Endothelial cell of umbilical vein (primary cell): Measurements from ENCODE around the gene ZNF79. TPM values are rescaled to one million over a fixed set of nuclear protein-coding genes. Genes with fewer than 3 reads are reported as not detected.

Experiments used
- BruUV-seq: library from RNA; stranded (reverse); fragments of 400-500 nt; replicated peaks from 2 replicates; lab custom pipeline; 2021; lab: Mats Ljungman, UMichigan
- CTCF ChIA-PET: fragments of 300-600, 350-600 bp; sonication (Branson Sonifier 250); formaldehyde crosslinking; loops from one replicate; lab custom pipeline; 2021; ENCODE audit warnings: antibody characterized with exemption, inconsistent platforms; lab: Charles Lee
- POLR2A ChIA-PET: fragments of 300-600, 350-600 bp; sonication (Branson Sonifier 250); formaldehyde crosslinking; loops from one replicate; lab custom pipeline; 2021; ENCODE audit warnings: antibody characterized with exemption, inconsistent platforms; lab: Charles Lee
- DNase-seq: peaks from one replicate; pipeline ENCODE4 v3.0.0-alpha.2; 2011; ENCODE audit warnings: low read depth, low spot score
- FAIRE-seq: peaks from 2 replicates; lab custom pipeline; 2011; peaks lifted over from hg19 to GRCh38; lab: Jason Lieb, UNC
- H2AFZ ChIP-seq: 2 replicates; pipeline ENCODE4 v1.6.0; 2012; ENCODE audit warnings: low read depth, low read length, control low read depth, inconsistent platforms
- H3K27ac ChIP-seq: 2 replicates; pipeline ENCODE4 v1.5.1; 2011; ENCODE audit warnings: low read depth, mild to moderate bottlenecking, control low read depth, low read length, moderate library complexity; ENCODE audit not compliant: insufficient read depth
- H3K27me3 ChIP-seq, 2 experiments: 2 replicates each; pipeline versions ENCODE4 v1.6.0 to v1.6.1; 2011; ENCODE audit warnings: low read length in 2 of 2, mixed read lengths in 1 of 2; ENCODE audit not compliant: control insufficient read depth in 2 of 2, insufficient read depth in 2 of 2
- H3K36me3 ChIP-seq, 2 experiments: 2 replicates in 1 of 2; 3 replicates in 1 of 2; pipeline ENCODE4 v1.5.1; 2011; ENCODE audit warnings: low read length in 2 of 2, mild to moderate bottlenecking in 1 of 2, moderate library complexity in 1 of 2; ENCODE audit not compliant: control insufficient read depth in 2 of 2, insufficient read depth in 2 of 2; ENCODE audit errors: extremely low read depth in 1 of 2
- H3K4me1 ChIP-seq: 3 replicates; pipeline ENCODE4 v1.5.1; 2011; ENCODE audit warnings: mild to moderate bottlenecking, low read length; ENCODE audit not compliant: control insufficient read depth, insufficient read depth; ENCODE audit errors: extremely low read depth
- H3K4me2 ChIP-seq: 2 replicates; pipeline ENCODE4 v1.6.1; 2011; ENCODE audit warnings: low read length, control low read depth, mixed read lengths; ENCODE audit not compliant: insufficient read depth
- H3K4me3 ChIP-seq, 3 experiments: fragments of 200-600 bp in 1 of 3; sonication (generic), shearing (Covaris generic) in 1 of 3; replicated peaks in 1 of 3; 2 replicates each; pipeline ENCODE4 v1.5.1; 2011 to 2016; ENCODE audit warnings: control low read depth in 3 of 3, low read length in 3 of 3, mild to moderate bottlenecking in 2 of 3, inconsistent platforms in 1 of 3, low read depth in 1 of 3, moderate library complexity in 1 of 3; ENCODE audit not compliant: insufficient read depth in 1 of 3
- H3K79me2 ChIP-seq: 2 replicates; pipeline ENCODE4 v1.6.0; 2012; ENCODE audit warnings: low read length, inconsistent platforms; ENCODE audit not compliant: control insufficient read depth, insufficient read depth
- H3K9ac ChIP-seq: replicated peaks from 2 replicates; pipeline ENCODE3; 2011; ENCODE audit warnings: low read length, control low read depth; ENCODE audit not compliant: insufficient read depth; ENCODE audit errors: extremely low read depth
- H3K9me1 ChIP-seq: replicated peaks from 3 replicates; pipeline ENCODE4 v1.6.0; 2011; ENCODE audit warnings: mild to moderate bottlenecking, low read length; ENCODE audit not compliant: control insufficient read depth, insufficient read depth; ENCODE audit errors: extremely low read depth
- H3K9me3 ChIP-seq: replicated peaks from 2 replicates; pipeline ENCODE4 v1.5.1; 2012; ENCODE audit warnings: low read length, inconsistent platforms; ENCODE audit not compliant: control insufficient read depth, insufficient read depth
- H4K20me1 ChIP-seq: replicated peaks from 2 replicates; pipeline ENCODE3; 2011; ENCODE audit warnings: mild to moderate bottlenecking, low read length; ENCODE audit not compliant: control insufficient read depth, insufficient read depth; ENCODE audit errors: extremely low read depth
- EZH2 ChIP-seq: IDR thresholded peaks from 2 replicates; pipeline ENCODE4 v1.6.1; 2012; ENCODE audit warnings: borderline replicate concordance, low read depth, mild to moderate bottlenecking, moderate library complexity, low read length, inconsistent platforms; ENCODE audit not compliant: severe bottlenecking
- FOS ChIP-seq: IDR thresholded peaks from 2 replicates; pipeline ENCODE4 v1.6.1; 2011; ENCODE audit warnings: mild to moderate bottlenecking, low read length, moderate library complexity, borderline replicate concordance; ENCODE audit not compliant: insufficient read depth
- GATA2 ChIP-seq: IDR thresholded peaks from 2 replicates; pipeline ENCODE4 v1.7.0; 2011; ENCODE audit warnings: low read depth, mild to moderate bottlenecking, moderate library complexity, mixed read lengths, low read length; ENCODE audit not compliant: insufficient read length, insufficient read depth
- JUN ChIP-seq: IDR thresholded peaks from 2 replicates; pipeline ENCODE4 v1.6.1; 2011; ENCODE audit warnings: borderline replicate concordance, low read depth; ENCODE audit not compliant: insufficient read length, insufficient read depth
- MYC ChIP-seq: IDR thresholded peaks from one replicate; pipeline ENCODE4 v1.6.1; 2011; ENCODE audit warnings: mild to moderate bottlenecking, low read depth, low read length
- POLR2A ChIP-seq: IDR thresholded peaks from 2 replicates; pipeline ENCODE4 v1.6.1; 2012; ENCODE audit warnings: low read depth, mild to moderate bottlenecking, control low read depth, low read length
- POLR2AphosphoS5 ChIP-seq: IDR thresholded peaks from 2 replicates; pipeline ENCODE4 v1.6.1; 2012; ENCODE audit warnings: low read depth, mild to moderate bottlenecking, control low read depth, low read length, moderate library complexity; ENCODE audit not compliant: insufficient read depth
- dilution Hi-C: fragments of 300-500 bp; cut with MboI; formaldehyde crosslinking; loops from one replicate; pipeline ENCODE4 v1.15.0; 2019; ENCODE audit warnings: low sequenced_read_pairs; ENCODE audit not compliant: extremely low pct_ligation_motif_present
- intact Hi-C: fragments of 100-400 bp; cut with micrococcal nuclease; formaldehyde crosslinking; loops from one replicate; pipeline ENCODE4 v1.10.0; 2022
- polyA plus RNA-seq, 4 experiments: library from polyadenylated mRNA; depleted of rRNA in 3 of 4; stranded (reverse) in 3 of 4; unstranded in 1 of 4; fragments of >200 nt; gene quantifications; 2 replicates each; pipeline versions ENCODE4 v1.2.1 to v1.2.3, GENCODE V29; 2011 to 2012; ENCODE audit warnings: missing spikeins in 1 of 4
- total RNA-seq: library from RNA; stranded (reverse); gene quantifications from 2 replicates; pipeline ENCODE4 v1.2.3, GENCODE V29; 2021
- TF ChIP-seq, protein P1 (sequence below), 2 donors: IDR thresholded peaks; 1 replicate in 1 of 2; 2 replicates in 1 of 2; pipeline ENCODE4 v1.5.1; 2011; ENCODE audit warnings: low read length in 2 of 2, mild to moderate bottlenecking in 2 of 2, moderate library complexity in 2 of 2, control low read depth in 1 of 2, inconsistent platforms in 1 of 2, low read depth in 1 of 2; ENCODE audit not compliant: insufficient read depth in 1 of 2; ENCODE audit errors: extremely low read depth in 1 of 2

ZNF79 gene
- total and polyA plus RNA-seq, 2 donors (not counting 3 experiments of a cell fraction or from before 2014, with no cell fraction given), result 6.3 to 10.6 TPM

DNA sequence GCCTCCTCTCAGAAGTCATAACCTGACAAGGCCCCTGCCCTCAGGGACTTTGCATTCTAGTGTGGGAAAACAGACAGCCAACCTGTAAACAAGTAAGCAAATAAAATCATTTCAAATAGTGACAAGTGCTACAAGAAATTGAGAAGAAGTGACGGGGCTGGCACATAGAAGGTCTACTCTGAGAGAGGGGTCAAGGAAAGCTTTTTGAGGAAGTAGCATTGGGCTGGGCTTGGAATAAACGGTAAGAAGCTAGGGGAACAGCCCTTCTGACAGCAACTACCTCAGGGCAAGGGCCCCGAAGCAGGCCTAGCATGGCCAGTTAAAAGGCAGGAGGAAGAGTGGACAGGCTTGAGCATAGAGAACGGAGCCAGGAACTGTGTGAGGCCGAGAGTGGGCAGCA, 32.0 kb upstream of the ZNF79 start:
- ChIA-PET CTCF (interaction anchor here (0.8 to 2.4 kb wide), 2 partner anchors 177 to 187 kb away, joined by 3 to 15 read pairs; no protein-coding TSS in a partner anchor), POLR2A (no interaction called here)
- dilution Hi-C loops, result no loop called here
- no peaks in the 10 kb centered on the region for H3K9me3 ChIP-seq
- BruUV-seq, result no TSS peak
- no peaks in the 10 kb centered on the region for H4K20me1 ChIP-seq
- no peak for FAIRE-seq
- no peak overlapping the region for H3K9ac ChIP-seq
- H3K4me3 ChIP-seq, result no peak overlapping the region
- no peaks in the 10 kb centered on the region for H3K79me2 ChIP-seq
- H3K9me1 ChIP-seq, result no peaks in the 10 kb centered on the region
- no peak overlapping the region for H3K4me2 ChIP-seq
- no peak for TF ChIP-seq FOS
- no peak for TF ChIP-seq GATA2
- TF ChIP-seq EZH2, result no peak
- no peak for TF ChIP-seq MYC
- TF ChIP-seq, protein P1, sequence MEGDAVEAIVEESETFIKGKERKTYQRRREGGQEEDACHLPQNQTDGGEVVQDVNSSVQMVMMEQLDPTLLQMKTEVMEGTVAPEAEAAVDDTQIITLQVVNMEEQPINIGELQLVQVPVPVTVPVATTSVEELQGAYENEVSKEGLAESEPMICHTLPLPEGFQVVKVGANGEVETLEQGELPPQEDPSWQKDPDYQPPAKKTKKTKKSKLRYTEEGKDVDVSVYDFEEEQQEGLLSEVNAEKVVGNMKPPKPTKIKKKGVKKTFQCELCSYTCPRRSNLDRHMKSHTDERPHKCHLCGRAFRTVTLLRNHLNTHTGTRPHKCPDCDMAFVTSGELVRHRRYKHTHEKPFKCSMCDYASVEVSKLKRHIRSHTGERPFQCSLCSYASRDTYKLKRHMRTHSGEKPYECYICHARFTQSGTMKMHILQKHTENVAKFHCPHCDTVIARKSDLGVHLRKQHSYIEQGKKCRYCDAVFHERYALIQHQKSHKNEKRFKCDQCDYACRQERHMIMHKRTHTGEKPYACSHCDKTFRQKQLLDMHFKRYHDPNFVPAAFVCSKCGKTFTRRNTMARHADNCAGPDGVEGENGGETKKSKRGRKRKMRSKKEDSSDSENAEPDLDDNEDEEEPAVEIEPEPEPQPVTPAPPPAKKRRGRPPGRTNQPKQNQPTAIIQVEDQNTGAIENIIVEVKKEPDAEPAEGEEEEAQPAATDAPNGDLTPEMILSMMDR (IDR thresholded peaks at IDR 0.05; ENCODE audit: extremely low read depth in 1 of 2, insufficient read depth in 1 of 2, low read depth in 1 of 2, low read length in 2 of 2), result no peak
- TF ChIP-seq JUN, result no peak
- TF ChIP-seq POLR2AphosphoS5, result no peak
- no peak for TF ChIP-seq POLR2A
- intact Hi-C loops, result no loop called here
- no peak overlapping the region for H2AFZ ChIP-seq
- H3K36me3 ChIP-seq, result no peaks in the 10 kb centered on the region
- no peak overlapping the region for H3K27ac ChIP-seq
- DNase-seq, result no peak
- H3K4me1 ChIP-seq, result peaks cover 6% of the 10 kb centered on the region
- H3K27me3 ChIP-seq, result peaks cover 2 to 4% of the 10 kb centered on the region in 2 experiments
